Stimulated activated naive CD8-positive, alpha-beta T cell treated with anti-CD3 and anti-CD28 coated beads, Interleukin-15, Interleukin-2, amounts not matched to agents 100 ng/mL and 50 ng/mL, for 24 hours (primary cell): ENCODE data around the gene SYNM.
"Not testable (repeated sequence)": the region's sequence is repeated elsewhere in the genome, so short reads cannot be mapped to it uniquely, and the experiment has no call there.

Experiments
- H3K27ac Mint-ChIP-seq: one replicate; pipeline ENCODE4 v1.8.0; 2021; ENCODE audit warnings: mild to moderate bottlenecking, mixed read lengths
- H3K27me3 Mint-ChIP-seq: one replicate; pipeline ENCODE4 v1.8.0; 2021; ENCODE audit warnings: mixed read lengths
- H3K36me3 Mint-ChIP-seq: one replicate; pipeline ENCODE4 v1.8.0; 2021; ENCODE audit warnings: low read depth, mixed read lengths
- H3K4me1 Mint-ChIP-seq: one replicate; pipeline ENCODE4 v1.8.0; 2021; ENCODE audit warnings: low read depth, mixed read lengths
- H3K4me3 Mint-ChIP-seq: one replicate; pipeline ENCODE4 v1.8.0; 2021; ENCODE audit warnings: mild to moderate bottlenecking, mixed read lengths
- H3K9me3 Mint-ChIP-seq: one replicate; pipeline ENCODE4 v1.8.0; 2021; ENCODE audit warnings: mixed read lengths

SYNM gene

GRCh38 chr15:99110093-99110492 lies 5.2 kb downstream of the SYNM start:
- H3K27me3 Mint-ChIP-seq: peaks cover 23% of the 10 kb centered on the region
- no peak overlapping the region for H3K4me3 Mint-ChIP-seq
- H3K4me1 Mint-ChIP-seq: no peaks in the 10 kb centered on the region
- no peaks in the 10 kb centered on the region for H3K36me3 Mint-ChIP-seq
- H3K27ac Mint-ChIP-seq: no peak overlapping the region
- no peaks in the 10 kb centered on the region for H3K9me3 Mint-ChIP-seq

DNA sequence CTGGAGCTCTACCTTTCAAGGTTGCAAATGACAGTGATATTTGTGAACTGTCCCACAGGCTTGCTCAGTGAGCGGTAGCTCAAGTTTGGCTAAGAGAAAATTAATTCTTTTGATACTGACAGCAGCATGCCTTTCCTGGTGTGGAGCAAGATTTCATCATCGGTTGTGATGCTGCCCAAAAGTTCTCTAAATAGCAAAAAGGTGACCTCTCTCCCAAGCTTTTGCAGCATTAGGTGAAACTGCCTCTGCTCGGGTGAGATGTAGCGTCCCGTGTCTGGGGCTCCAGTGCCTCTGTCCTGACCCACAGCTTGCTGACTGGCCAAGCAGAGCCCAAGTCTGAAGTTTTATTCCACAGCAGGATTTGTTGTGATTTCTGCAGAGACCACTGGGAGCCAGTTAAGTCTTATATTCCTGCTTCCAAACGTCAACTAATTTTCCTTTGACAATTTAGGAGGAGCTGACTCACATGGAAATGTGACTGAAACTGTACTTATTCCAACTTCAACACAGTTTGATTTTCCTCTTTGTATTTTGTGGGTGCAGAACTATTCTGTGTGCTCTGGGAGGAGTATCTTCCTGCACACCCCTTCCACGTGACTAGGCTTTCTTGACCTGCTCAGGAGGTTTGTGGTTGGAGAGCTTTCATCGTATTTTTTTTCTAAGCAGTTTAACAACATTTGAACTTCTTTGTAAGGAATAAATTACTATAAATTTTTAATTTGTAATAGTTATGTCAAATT lies 5.9 kb downstream of the SYNM start:
- no peaks in the 10 kb centered on the region for H3K9me3 Mint-ChIP-seq
- no peak overlapping the region for H3K27ac Mint-ChIP-seq
- H3K4me1 Mint-ChIP-seq: no peaks in the 10 kb centered on the region
- no peaks in the 10 kb centered on the region for H3K36me3 Mint-ChIP-seq
- no peak overlapping the region for H3K4me3 Mint-ChIP-seq
- H3K27me3 Mint-ChIP-seq: peaks cover 23% of the 10 kb centered on the region

GRCh38 chr15:99111641-99112040 lies 6.8 kb downstream of the SYNM start:
- H3K27me3 Mint-ChIP-seq: peaks cover 17% of the 10 kb centered on the region

DNA sequence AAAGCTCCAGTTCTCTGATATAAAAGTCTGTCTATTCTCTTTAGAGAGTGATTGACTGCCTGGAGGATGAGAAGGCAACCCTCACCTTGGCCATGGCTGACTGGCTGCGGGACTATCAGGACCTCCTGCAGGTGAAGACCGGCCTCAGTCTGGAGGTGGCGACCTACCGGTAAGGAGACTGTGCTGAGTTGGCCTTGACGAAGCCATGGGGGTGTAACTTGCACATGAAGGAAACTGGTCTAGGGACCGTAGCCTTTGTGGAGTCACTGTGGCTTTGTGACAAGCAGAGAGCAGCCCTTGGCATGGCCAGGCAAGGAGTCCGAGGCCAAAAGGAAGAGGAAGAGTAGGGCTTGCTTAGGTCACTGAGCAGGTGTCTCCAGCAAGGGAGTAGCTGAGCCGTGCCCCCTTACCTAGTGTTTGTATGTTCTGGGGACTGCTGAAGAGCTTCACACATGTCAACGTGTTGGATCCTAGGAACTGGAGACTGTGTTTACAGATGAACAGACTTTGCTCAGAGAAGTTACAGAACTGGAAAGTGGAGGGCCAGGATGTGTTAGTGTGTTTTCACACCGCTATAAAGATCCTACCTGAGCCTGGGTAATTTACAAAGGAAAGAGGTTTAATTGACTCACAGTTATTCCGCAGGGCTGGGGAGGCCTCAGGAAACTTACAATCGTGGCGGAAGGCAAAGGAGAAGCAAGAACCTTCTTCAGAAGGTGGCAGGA lies 8.8 kb downstream of the SYNM start:
- Mint-ChIP-seq H3K27ac (no peak overlapping the region), H3K9me3 (no peaks in the 10 kb centered on the region), H3K27me3 (peaks cover 7% of the 10 kb centered on the region), H3K36me3 (no peaks in the 10 kb centered on the region), H3K4me1 (no peaks in the 10 kb centered on the region), H3K4me3 (no peak overlapping the region)

More at GRCh38 chr15:99111641-99112040, 6.8 kb downstream of the SYNM start:
- not testable (repeated sequence) for H3K4me1 Mint-ChIP-seq, H3K27ac Mint-ChIP-seq, H3K4me3 Mint-ChIP-seq, H3K36me3 Mint-ChIP-seq, H3K9me3 Mint-ChIP-seq

DNA sequence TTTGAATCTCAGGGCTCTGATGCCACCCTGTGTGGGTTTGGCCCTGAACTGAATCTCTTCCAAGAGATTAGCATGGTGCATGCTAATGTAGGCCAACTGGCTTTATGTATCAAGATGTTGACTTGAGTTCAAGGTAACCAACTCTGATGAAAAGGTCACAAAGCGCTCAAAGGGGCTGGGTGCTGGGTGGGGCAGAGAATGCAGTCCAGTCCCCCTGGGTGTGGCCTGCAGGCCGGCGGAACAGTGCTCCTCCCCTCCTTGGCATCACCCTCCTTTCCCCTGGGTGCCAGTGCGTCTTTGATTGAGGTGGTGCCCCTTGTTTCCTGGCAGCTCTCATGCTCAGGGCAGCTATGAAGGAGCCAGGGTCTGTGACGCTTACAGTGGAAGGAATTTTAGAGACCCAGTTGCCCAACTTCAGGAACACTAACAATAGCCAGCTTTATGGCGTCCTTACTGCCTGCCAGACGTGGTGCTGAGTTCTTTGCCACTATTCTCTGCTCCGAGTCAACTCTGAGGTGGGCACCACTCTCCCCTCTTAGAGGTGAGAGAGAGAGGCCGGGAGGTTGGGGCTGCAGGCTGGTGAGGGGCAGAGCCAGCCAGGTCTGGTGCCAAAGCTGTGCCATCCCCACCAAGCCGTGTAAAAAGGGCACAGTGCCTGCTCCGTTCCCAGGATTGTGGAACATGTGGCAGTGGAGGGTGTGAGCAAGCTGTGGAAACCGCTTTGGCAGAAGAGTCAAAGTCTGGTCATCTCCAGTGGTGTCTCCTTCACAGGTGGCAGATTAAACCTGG lies 9.8 kb downstream of the SYNM start:
- no peaks in the 10 kb centered on the region for H3K9me3 Mint-ChIP-seq
- H3K27me3 Mint-ChIP-seq: no peaks in the 10 kb centered on the region
- no peak overlapping the region for H3K4me3 Mint-ChIP-seq
- no peaks in the 10 kb centered on the region for H3K36me3 Mint-ChIP-seq
- H3K4me1 Mint-ChIP-seq: no peaks in the 10 kb centered on the region
- H3K27ac Mint-ChIP-seq: no peak overlapping the region

DNA sequence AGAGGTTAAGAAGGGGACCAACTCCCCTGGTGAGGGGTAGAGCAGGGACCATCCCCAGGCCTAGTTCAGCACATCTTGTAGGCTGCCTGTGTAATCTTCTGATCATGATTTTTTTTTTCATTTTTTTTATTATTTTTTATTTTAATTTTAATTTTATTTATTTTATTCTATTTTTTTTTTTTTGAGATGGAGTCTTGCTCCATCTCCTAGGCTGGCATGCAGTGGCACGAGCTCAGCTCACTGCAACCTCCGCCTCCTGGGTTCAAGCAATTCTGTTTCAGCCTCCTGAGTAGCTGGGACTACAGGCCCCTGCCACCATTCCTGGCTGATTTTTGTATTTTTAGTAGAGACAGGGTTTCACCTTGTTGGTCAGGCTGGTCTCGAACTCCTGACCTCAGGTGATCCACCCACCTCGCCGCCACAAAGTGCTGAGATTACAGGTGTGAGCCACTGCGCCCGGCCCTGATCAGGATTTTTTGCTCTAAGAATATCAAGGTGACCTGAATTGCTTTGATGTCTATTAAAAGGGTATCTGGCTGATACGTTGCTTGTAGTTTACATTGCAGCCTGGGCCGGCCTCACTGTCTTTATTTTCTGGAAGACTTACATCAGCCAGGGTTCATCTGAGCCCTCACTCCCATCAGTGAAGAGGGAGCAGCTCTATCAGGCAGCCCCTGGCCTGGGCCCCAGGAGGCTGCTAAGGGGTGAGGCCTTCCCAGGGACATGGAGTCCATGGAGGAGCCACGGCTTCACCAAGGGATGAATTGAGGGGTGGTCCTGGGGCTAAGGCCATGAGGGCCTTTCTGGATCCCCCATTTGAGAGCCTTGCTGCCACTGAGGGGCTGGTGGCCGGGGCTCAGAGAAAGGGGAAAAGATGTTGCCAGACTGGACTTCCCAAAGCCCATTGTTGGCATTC lies 10.7 kb downstream of the SYNM start:
- Mint-ChIP-seq H3K4me3 (no peak overlapping the region), H3K27me3 (no peaks in the 10 kb centered on the region), H3K27ac (no peak overlapping the region), H3K4me1 (no peaks in the 10 kb centered on the region), H3K9me3 (no peaks in the 10 kb centered on the region), H3K36me3 (no peaks in the 10 kb centered on the region)

- no peak overlapping the region for H3K27ac Mint-ChIP-seq
- H3K9me3 Mint-ChIP-seq: no peaks in the 10 kb centered on the region
- H3K27me3 Mint-ChIP-seq: no peaks in the 10 kb centered on the region
- H3K36me3 Mint-ChIP-seq: no peaks in the 10 kb centered on the region
- no peaks in the 10 kb centered on the region for H3K4me1 Mint-ChIP-seq
- no peak overlapping the region for H3K4me3 Mint-ChIP-seq
These were observed 12.2 kb downstream of the SYNM start for GRCh38 chr15:99117111-99117510.

DNA sequence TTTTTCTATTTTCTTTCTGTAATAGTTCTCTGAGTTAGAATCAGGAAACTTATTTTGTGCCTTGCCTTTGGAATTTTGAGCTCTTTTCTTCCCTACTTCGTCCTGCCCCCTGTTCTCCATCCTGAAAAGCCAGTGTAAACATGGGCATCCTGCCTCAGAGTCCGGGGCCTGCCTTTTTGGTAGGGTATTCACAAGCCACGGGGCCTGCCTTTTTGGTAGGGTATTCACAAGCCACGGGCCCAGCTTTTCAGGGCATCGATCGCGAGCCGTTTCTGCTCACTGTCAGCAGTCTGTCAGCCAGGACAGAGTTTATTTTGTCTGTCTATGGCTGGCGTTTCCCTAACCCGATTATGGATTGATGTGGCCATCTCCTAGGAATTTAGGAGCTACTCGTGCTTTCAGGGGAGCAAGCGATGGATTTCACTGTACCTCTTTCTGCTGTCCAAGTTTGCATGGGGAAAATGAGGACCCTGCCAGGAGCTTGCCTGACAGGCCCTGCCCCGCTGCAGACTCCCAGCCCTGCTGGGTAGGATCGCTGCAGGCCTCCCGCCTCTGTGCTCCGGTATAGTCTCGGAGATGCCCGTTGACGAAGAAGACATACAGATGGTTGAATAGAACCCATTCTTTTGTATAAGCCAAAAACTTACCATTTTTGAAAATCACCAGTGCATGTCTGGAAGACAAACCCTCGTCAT lies 12.8 kb downstream of the SYNM start:
- Mint-ChIP-seq H3K36me3 (no peaks in the 10 kb centered on the region), H3K27me3 (no peaks in the 10 kb centered on the region), H3K4me3 (no peak overlapping the region), H3K9me3 (no peaks in the 10 kb centered on the region), H3K27ac (no peak overlapping the region), H3K4me1 (no peaks in the 10 kb centered on the region)

DNA sequence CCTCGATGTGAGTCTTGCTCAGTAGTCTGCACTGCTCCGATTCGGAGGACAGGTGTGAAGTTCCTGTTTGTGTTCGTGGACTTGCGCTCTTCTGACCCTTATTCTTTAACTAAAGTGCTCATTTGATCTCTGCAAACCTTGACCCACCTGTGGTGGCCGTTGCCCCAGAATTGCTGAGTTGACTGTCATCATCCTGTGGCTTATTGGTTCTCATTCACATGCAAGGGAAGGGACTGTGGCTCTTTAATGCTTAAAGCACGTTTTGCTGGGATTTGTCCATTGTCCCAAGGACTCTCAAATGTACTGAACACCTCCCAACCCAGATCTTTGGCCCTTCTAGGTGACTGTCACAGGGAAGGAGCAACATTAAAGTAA lies 13.4 kb downstream of the SYNM start:
- Mint-ChIP-seq H3K4me1 (no peaks in the 10 kb centered on the region), H3K27ac (no peak overlapping the region), H3K36me3 (no peaks in the 10 kb centered on the region), H3K27me3 (no peaks in the 10 kb centered on the region), H3K9me3 (no peaks in the 10 kb centered on the region), H3K4me3 (no peak overlapping the region)

GRCh38 chr15:99118801-99119546 lies 14.1 kb downstream of the SYNM start:
- Mint-ChIP-seq H3K36me3 (no peaks in the 10 kb centered on the region), H3K27me3 (no peaks in the 10 kb centered on the region), H3K27ac (no peak overlapping the region), H3K4me1 (no peaks in the 10 kb centered on the region), H3K4me3 (no peak overlapping the region), H3K9me3 (no peaks in the 10 kb centered on the region)

DNA sequence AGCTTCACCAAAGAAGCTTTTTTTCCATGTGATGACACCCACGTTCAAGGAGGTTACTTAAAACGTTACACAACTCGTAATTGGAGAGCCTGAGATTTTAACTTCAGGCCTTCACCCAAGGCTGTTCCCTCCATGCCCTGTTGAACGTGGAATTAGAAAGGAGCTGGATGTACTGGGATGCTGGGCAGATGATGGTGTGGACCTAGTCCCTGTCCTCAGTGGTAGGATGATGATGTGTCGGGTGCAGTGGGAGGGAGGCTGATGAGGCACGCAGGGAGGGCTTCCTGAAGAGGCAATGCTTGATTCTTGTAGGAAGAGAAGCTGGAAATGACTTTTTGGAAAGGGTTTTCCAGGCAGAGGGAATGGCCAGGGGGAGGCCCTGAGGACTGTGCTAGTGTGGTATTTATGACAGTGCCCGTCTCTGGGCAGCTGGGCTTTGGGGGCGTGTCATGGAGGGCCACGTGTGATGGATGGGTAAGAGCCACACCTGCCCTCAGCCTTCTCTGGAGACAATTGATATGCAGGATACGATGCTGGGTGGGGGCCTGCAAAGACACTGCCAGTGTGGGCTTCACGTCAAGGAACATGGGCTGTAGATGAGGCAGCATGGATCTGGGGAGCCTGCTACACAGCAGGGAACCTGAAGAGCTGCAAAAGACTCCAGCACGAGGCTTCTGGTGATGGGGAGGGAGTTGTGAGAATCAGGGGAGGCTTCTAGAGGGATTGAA lies 15.3 kb downstream of the SYNM start:
- no peaks in the 10 kb centered on the region for H3K9me3 Mint-ChIP-seq
- no peak overlapping the region for H3K4me3 Mint-ChIP-seq
- H3K4me1 Mint-ChIP-seq: no peaks in the 10 kb centered on the region
- no peaks in the 10 kb centered on the region for H3K36me3 Mint-ChIP-seq
- no peaks in the 10 kb centered on the region for H3K27me3 Mint-ChIP-seq
- no peak overlapping the region for H3K27ac Mint-ChIP-seq

DNA sequence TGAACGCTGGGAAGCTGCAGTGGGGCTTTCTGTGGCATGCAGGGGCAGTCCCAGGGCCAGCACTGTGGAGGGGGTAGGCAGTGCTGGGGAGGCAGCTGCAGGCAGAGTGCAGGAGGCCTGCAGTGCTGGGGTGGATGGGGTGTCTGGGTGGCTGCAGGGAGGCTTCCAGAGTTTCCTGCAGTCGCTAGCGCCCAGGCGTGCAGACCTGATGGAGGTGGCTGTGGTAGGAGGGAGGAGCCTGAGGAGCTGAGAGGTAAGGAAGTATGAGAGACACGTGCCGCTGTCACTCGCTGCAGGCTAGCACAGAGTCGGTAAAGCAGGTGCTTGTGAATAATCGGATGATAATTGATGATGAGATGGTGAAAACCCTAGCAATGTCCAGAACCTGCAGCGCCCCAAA lies 16.3 kb downstream of the SYNM start:
- Mint-ChIP-seq H3K27me3 (no peaks in the 10 kb centered on the region), H3K9me3 (no peaks in the 10 kb centered on the region), H3K4me3 (no peak overlapping the region), H3K27ac (no peak overlapping the region), H3K4me1 (no peaks in the 10 kb centered on the region), H3K36me3 (no peaks in the 10 kb centered on the region)
